SK-N-MC (cell line): ENCODE results near the gene PDE4B.
A peak's percentile ranks its signal among the peaks of the same experiment; 100 is the strongest.

ENCODE experiments used
- DNase-seq: peaks from one replicate; pipeline ENCODE4 v3.0.0-alpha.2; 2011; ENCODE audit warnings: low read depth, low spot score
- H3K27ac ChIP-seq: fragments of 200-600 bp; sonication (generic); 2 replicates; pipeline ENCODE4 v1.5.1; 2016; ENCODE audit warnings: mixed run types
- H3K36me3 ChIP-seq: fragments of 200-600 bp; sonication (generic); 2 replicates; pipeline ENCODE4 v1.6.1; 2017; ENCODE audit warnings: antibody characterized with exemption, low read length, mixed read lengths; ENCODE audit not compliant: insufficient read depth
- H3K4me3 ChIP-seq: fragments of 200-600 bp; sonication (generic); 2 replicates; pipeline ENCODE4 v1.5.1; 2016
- H3K9ac ChIP-seq: fragments of 200-600 bp; sonication (generic); 2 replicates; pipeline ENCODE4 v1.8.0; 2017; ENCODE audit warnings: mixed run types, mixed read lengths; ENCODE audit not compliant: insufficient read length
- H3K9me3 ChIP-seq: fragments of 200-600 bp; sonication (generic); 2 replicates; pipeline ENCODE4 v1.6.1; 2017; ENCODE audit warnings: low read depth, mild to moderate bottlenecking, antibody characterized with exemption, low read length, moderate library complexity, mixed read lengths
- EZH2 ChIP-seq: fragments of 200-600 bp; sonication (generic); IDR thresholded peaks from one replicate; pipeline ENCODE4 v1.6.1; 2017; ENCODE audit warnings: antibody characterized with exemption
- FOXP2 ChIP-seq: optimal IDR thresholded peaks from 2 replicates; pipeline ENCODE3; 2011; ENCODE audit warnings: mild to moderate bottlenecking, moderate library complexity; ENCODE audit not compliant: insufficient read depth; ENCODE audit errors: extremely low read length, control extremely low read depth
- POLR2AphosphoS5 ChIP-seq: IDR thresholded peaks from 2 replicates; pipeline ENCODE4 v1.6.1; 2012; ENCODE audit warnings: mild to moderate bottlenecking, low read depth, low read length, borderline replicate concordance

PDE4B gene

GRCh38 chr1:65948609-65949229 lies 156.0 kb downstream of the PDE4B start:
- H3K9me3 ChIP-seq, result no peaks in the 10 kb centered on the region
- TF ChIP-seq EZH2, result no peak
- TF ChIP-seq FOXP2, result no peak
- TF ChIP-seq POLR2AphosphoS5, result no peak
- no peak for DNase-seq

GRCh38 chr1:65949230-65949626 lies 156.5 kb downstream of the PDE4B start:
- no peak for TF ChIP-seq POLR2AphosphoS5
- no peak for TF ChIP-seq EZH2
- no peak for TF ChIP-seq FOXP2
- no peak overlapping the region for H3K4me3 ChIP-seq
- H3K9me3 ChIP-seq, result no peaks in the 10 kb centered on the region
- no peak overlapping the region for H3K27ac ChIP-seq
- H3K36me3 ChIP-seq, result no peaks in the 10 kb centered on the region
- DNase-seq, result no peak
- no peak overlapping the region for H3K9ac ChIP-seq

More at GRCh38 chr1:65948609-65949229, 156.0 kb downstream of the PDE4B start:
- no peaks in the 10 kb centered on the region for H3K36me3 ChIP-seq
- no peak overlapping the region for H3K4me3 ChIP-seq
- H3K27ac ChIP-seq, result no peak overlapping the region
- no peak overlapping the region for H3K9ac ChIP-seq

GRCh38 chr1:65949933-65950332 lies 157.2 kb downstream of the PDE4B start:
- no peak for DNase-seq
- H3K4me3 ChIP-seq, result no peak overlapping the region
- no peaks in the 10 kb centered on the region for H3K9me3 ChIP-seq
- no peak overlapping the region for H3K27ac ChIP-seq
- H3K9ac ChIP-seq, result no peak overlapping the region
- no peaks in the 10 kb centered on the region for H3K36me3 ChIP-seq
- no peak for TF ChIP-seq POLR2AphosphoS5
- no peak for TF ChIP-seq EZH2
- TF ChIP-seq FOXP2, result no peak

DNA sequence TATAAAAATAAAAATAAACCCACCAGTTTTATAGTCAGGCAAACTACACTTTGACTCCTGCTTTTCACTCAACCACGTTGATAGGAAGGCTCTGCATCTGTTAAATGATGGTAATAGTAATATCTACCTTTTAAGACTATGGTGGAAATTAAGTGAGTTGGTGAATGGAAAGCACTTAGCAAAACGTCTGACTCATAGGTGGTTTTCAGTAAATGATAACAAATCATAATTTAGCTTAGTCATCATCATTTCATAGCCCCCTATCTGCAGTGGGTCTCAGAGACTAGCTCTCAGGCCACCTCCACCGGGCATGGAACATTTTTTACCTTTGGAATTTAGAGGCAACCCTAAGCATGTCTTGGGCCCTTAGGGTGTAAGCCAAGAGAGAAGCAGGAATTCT lies 160.0 kb downstream of the PDE4B start:
- Histone ChIP-seq H3K9ac (no peak overlapping the region), H3K9me3 (no peaks in the 10 kb centered on the region), H3K36me3 (no peaks in the 10 kb centered on the region), H3K27ac (no peak overlapping the region), H3K4me3 (no peak overlapping the region)
- no peak for DNase-seq
- TF ChIP-seq EZH2 (no peak), POLR2AphosphoS5 (no peak), FOXP2 (no peak)

- no peak overlapping the region for H3K27ac ChIP-seq
- H3K9me3 ChIP-seq, result no peaks in the 10 kb centered on the region
Observed at GRCh38 chr1:65953170-65953569, 160.5 kb downstream of the PDE4B start.

GRCh38 chr1:65955071-65955470 lies 162.4 kb downstream of the PDE4B start:
- TF ChIP-seq FOXP2 (no peak), POLR2AphosphoS5 (no peak), EZH2 (no peak)
- Histone ChIP-seq H3K27ac (peak overlapping the region; percentile 88), H3K9me3 (no peaks in the 10 kb centered on the region), H3K4me3 (no peak overlapping the region), H3K36me3 (no peaks in the 10 kb centered on the region), H3K9ac (no peak overlapping the region)
- no peak for DNase-seq

More at GRCh38 chr1:65953170-65953569, 160.5 kb downstream of the PDE4B start:
- Histone ChIP-seq H3K4me3 (no peak overlapping the region), H3K36me3 (no peaks in the 10 kb centered on the region), H3K9ac (no peak overlapping the region)
- TF ChIP-seq FOXP2, result no peak
- no peak for TF ChIP-seq POLR2AphosphoS5
- TF ChIP-seq EZH2, result no peak
- no peak for DNase-seq

- DNase-seq, result no peak
- Histone ChIP-seq H3K4me3 (no peak overlapping the region), H3K27ac (peak overlapping the region; percentile 88), H3K36me3 (no peaks in the 10 kb centered on the region), H3K9me3 (no peaks in the 10 kb centered on the region), H3K9ac (peak overlapping the region; percentile 56)
- no peak for TF ChIP-seq FOXP2
- no peak for TF ChIP-seq POLR2AphosphoS5
- TF ChIP-seq EZH2, result no peak
Observed at GRCh38 chr1:65955503-65955902, 162.8 kb downstream of the PDE4B start.

- Histone ChIP-seq H3K4me3 (no peak overlapping the region), H3K27ac (no peak overlapping the region), H3K9ac (no peak overlapping the region), H3K36me3 (no peaks in the 10 kb centered on the region), H3K9me3 (no peaks in the 10 kb centered on the region)
- peak; percentile 65 for DNase-seq
- no peak for TF ChIP-seq POLR2AphosphoS5
- TF ChIP-seq EZH2, result no peak
Observed at GRCh38 chr1:65958561-65959350, 166.1 kb downstream of the PDE4B start.
